Activated CD8-positive, alpha-beta memory T cell treated with anti-CD3 and anti-CD28 coated beads, Interleukin-2, amount 50 U/mL, for 1 hour (primary cell): ENCODE results near the gene LRTM1.

Experiments
- DNase-seq: peaks from one replicate; pipeline ENCODE4 v3.0.0-alpha.2; 2020; ENCODE audit errors: extremely low read depth

LRTM1 gene

DNA sequence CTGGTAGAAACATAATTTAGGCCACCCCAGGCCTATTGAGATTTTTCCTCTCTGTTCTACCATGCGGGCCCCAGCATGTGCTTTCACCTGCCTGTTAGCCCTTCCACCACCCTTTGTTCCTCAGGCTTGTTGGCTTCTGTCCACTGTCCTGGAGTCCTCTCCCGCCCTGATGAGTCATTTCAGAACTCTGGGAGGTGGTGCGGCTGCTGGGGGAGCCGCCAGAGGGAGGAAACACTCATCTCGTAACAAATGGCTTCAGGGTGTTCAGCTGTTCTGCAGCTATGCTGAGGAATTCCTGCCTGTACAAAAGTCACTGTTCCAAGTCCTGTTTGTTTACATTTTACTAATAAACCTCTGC is 36.3 kb downstream of the LRTM1 start:
- no peak for DNase-seq

DNA sequence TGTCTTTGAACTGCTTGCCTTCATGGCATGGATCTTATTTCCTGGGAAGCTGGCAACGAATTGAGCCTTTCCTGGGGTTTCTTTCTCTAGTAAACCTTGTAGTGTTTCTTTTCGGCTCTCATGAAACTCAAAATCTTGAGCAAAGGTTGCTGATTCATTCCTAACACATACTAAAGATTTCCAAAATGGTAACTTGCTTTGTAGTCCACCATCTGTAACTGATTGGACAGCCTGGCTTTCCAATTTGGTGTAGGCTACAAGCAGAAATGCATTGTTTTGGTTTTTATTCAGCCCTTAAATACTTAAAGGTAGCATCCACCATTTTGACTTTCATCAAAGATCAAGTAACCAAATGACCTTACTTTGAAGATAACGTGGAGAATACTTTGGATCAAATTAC is 38.1 kb downstream of the LRTM1 start:
- DNase-seq: no peak

GRCh38 chr3:54888873-54889272 is 39.0 kb downstream of the LRTM1 start:
- no peak for DNase-seq

DNA sequence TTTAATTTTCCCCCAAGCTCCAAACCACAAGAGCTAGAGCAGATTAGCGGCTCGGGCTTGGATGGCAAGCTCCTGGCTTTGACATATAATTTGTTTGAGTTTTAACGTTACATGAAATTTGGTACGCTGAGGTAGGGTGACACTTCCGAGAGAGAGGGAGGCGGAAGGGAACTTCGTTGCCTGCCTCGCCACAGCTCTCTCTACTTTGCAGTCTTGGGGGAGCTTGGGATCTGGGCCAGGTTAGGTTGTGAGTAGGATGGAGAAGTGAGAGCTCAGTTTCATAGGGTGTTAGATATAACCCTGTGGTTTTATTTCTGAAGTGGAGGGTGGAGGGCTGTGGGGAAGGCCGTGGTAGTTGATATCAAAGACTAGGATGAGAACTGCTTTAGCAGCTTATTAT is 39.7 kb downstream of the LRTM1 start:
- DNase-seq: no peak

GRCh38 chr3:54882129-54882833 is 45.6 kb downstream of the LRTM1 start:
- DNase-seq: no peak

DNA sequence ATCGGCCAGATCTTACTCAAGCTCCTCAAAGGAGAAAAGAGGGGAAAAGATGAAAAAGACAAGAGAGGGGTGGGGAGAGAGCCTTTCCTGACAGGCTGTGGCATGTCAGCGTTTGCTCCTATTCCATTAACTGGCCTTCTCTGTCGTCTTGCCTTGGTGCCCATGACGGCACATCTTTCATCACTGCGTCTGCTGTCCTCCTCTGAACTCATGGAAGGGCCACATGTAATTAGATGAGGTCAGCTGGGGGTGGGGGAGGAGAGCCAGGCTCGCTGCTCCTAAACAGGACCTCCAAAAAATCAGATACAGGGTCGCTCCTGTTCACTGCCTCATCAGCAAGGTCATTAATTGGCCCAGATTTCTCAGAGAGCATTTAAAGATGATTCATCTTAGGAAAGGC is 49.7 kb downstream of the LRTM1 start:
- no peak for DNase-seq

DNA sequence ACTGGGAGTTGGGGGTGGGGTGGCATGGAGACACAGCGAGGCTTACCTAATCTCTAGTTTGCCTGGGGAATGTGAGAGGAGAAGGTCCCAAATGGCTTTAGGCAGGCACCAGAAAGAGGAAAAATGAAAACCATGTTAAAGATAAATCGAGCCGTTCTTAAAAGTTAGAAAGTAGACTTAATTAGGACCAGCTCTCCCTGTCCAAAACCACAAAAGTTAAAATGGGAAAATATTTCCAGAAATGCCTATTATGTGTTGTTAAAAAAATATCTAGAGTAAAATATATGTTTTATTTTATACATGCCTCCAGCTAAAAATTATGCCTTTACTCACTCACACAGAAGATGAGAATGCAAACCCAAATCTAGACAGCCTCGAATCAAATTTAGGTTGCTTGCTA is 50.1 kb downstream of the LRTM1 start:
- no peak for DNase-seq

- no peak for DNase-seq
These were observed 51.2 kb downstream of the LRTM1 start for GRCh38 chr3:54876694-54877093.

DNA sequence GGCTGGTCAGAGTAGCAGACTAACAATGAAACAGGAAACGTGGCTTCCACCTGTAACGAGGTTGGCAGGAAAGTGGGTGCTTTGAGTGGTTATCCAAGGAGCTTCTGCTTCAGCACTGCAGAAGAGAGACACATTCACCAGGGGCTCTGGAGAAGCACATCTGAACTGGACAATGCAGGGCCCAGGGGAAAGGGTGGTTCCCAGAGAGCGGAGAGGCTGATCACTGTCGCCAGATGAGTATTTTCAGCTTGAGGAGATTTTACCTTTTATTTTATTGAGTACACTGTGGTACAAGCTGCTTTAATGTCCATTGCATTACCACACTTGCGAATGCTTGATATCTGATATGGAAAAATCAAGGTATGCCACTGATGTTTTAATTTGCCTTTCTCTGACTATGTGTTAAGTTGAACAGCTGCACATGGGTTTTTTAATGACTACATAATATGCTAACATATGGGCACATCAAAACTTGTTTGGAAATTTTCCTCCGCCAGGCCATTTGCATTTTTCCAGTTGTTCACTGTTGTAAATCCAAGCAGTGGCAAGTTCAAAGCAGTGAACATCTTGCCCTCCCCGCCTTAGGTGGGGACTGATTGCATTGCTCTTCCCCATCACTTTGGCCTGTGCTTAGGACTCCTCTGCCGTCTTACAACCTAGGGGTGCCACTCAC is 52.1 kb downstream of the LRTM1 start:
- no peak for DNase-seq

GRCh38 chr3:54874816-54875556 is 52.9 kb downstream of the LRTM1 start:
- no peak for DNase-seq

DNA sequence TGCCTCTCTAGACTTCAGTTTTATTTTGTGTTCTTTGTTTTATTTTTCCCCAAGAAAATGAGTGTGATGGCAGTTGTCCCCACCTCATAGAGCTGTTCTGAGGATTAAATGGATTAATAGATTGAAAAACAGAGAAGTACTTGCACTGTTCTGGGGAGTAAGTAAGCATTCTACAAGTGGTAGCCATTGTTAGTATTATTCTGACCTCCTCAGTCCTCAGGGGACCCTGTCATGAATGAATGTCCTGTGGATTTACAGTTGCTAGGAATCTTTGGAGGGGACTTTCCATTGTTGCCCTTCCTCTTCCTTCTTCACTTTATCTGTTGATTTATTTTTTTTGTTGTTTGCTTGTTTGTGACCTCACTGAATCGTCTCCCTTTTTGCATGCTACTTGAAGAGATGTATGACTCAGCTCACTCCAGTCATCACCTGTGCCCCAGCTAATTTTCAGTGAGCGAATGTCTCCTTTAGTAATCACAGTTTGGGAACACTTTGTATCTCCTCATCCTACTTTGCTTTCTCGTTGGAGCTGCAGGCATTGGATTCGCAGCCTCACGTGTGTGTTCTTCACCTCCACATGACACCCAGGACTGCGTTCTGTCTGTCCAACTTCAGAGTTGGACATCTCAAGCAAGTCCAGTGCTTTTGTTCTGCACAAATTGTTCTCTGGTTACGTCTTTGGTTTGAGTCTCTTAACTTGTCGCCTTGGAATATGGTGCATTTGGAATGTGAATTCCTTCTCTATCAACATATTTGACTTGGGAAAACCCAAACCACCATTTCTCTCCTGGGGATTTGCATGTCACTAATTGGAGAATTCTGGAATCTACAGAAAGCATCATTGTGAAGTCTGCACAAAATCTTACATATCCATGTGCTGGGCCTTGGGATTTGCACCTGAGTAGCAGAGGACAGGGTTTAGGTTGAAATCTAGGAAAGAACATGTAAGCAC is 54.5 kb downstream of the LRTM1 start:
- no peak for DNase-seq

DNA sequence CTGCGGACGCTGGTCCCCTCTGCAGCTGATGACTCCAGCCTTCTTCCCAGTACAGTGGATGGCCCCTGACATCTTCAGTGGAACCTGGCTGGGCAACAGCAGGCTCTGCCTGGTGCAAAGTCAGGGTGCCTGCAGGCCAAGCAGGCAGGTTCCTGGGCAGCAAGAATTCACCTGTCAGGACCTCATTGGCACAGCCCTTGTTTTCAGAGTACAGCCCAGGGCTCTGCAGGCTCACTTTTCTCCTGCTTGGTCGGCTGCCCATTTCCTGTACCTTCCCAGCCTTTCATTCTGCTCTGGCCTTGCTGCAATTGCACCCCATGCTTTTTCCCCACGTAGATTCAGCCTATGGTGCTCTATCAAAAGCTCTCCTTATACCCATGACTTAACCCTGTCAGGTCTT is 56.0 kb downstream of the LRTM1 start:
- no peak for DNase-seq

DNA sequence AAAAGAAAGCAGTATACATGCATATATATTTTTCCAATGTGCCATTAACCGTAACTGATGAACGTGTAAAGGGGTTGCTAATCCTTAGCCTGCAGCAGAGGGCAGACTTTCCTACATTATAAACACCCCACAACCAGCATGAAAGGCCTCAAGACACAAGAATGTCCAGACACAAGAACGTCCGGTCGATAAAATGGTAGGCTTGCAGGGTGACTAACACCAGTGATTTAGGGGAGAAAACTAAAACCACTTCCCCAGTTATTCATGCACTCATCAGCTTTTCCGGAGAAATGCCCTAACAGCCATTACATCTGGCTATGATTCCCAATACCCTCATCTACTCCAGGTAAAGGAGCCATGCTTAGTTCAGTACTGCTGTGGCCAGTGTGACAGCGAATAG is 57.4 kb downstream of the LRTM1 start:
- no peak for DNase-seq
